PFSK-1 (cell line): ENCODE results near the gene PRPF40B.

Experiments
- FOXP2 ChIP-seq: optimal IDR thresholded peaks from 2 replicates; pipeline ENCODE3; 2011; ENCODE audit warnings: borderline replicate concordance, control low read depth, inconsistent platforms; ENCODE audit not compliant: insufficient read depth; ENCODE audit errors: extremely low read length, extremely low read depth
- POLR2AphosphoS5 ChIP-seq: IDR thresholded peaks from 2 replicates; pipeline ENCODE4 v1.6.1; 2012; ENCODE audit warnings: low read depth, mild to moderate bottlenecking, control low read depth, low read length, moderate library complexity
- SIN3A ChIP-seq: IDR thresholded peaks from 2 replicates; pipeline ENCODE4 v1.6.1; 2012; ENCODE audit warnings: mild to moderate bottlenecking, low read length, moderate library complexity, borderline replicate concordance; ENCODE audit not compliant: insufficient read depth
- TAF1 ChIP-seq: IDR thresholded peaks from 2 replicates; pipeline ENCODE4 v1.6.1; 2012; ENCODE audit warnings: low read length, control low read depth, borderline replicate concordance; ENCODE audit not compliant: insufficient read depth
- TF ChIP-seq, protein P1 (sequence below), 2 experiments: IDR thresholded peaks; 2 replicates each; pipeline versions ENCODE4 v1.6.1 to v1.8.0; 2011 to 2012; ENCODE audit warnings: low read depth in 2 of 2, low read length in 2 of 2, control low read depth in 1 of 2, inconsistent platforms in 1 of 2, mild to moderate bottlenecking in 1 of 2, moderate library complexity in 1 of 2; ENCODE audit not compliant: insufficient read depth in 1 of 2

DNA sequence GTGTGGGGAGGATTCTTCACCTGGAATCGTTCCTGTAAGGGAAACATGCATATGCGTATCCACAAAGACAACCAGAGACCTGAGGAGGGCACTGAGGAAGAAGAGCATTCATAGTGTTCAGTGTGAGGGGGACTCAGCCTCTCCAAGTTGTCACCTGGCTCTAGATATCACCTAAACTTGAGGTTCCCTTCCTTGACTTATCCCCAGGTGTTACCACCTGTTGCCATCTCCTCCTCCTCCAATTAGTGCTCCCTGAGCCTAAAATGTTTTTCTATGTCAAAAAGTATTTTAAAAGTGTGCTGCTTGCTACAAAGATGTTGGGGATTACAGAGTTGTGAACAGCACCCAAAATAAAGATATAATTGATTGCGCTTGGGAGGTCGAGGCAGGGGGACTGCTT, 42.8 kb downstream of the PRPF40B start:
- TF ChIP-seq TAF1 (no peak), POLR2AphosphoS5 (no peak), SIN3A (no peak), FOXP2 (no peak)
- TF ChIP-seq, protein P1, sequence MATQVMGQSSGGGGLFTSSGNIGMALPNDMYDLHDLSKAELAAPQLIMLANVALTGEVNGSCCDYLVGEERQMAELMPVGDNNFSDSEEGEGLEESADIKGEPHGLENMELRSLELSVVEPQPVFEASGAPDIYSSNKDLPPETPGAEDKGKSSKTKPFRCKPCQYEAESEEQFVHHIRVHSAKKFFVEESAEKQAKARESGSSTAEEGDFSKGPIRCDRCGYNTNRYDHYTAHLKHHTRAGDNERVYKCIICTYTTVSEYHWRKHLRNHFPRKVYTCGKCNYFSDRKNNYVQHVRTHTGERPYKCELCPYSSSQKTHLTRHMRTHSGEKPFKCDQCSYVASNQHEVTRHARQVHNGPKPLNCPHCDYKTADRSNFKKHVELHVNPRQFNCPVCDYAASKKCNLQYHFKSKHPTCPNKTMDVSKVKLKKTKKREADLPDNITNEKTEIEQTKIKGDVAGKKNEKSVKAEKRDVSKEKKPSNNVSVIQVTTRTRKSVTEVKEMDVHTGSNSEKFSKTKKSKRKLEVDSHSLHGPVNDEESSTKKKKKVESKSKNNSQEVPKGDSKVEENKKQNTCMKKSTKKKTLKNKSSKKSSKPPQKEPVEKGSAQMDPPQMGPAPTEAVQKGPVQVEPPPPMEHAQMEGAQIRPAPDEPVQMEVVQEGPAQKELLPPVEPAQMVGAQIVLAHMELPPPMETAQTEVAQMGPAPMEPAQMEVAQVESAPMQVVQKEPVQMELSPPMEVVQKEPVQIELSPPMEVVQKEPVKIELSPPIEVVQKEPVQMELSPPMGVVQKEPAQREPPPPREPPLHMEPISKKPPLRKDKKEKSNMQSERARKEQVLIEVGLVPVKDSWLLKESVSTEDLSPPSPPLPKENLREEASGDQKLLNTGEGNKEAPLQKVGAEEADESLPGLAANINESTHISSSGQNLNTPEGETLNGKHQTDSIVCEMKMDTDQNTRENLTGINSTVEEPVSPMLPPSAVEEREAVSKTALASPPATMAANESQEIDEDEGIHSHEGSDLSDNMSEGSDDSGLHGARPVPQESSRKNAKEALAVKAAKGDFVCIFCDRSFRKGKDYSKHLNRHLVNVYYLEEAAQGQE (IDR thresholded peaks at IDR 0.05; ENCODE audit: insufficient read depth in 1 of 2, low read depth in 2 of 2, low read length in 2 of 2), result no peak
